ENCODE measurements around the gene MYO6.

DNA sequence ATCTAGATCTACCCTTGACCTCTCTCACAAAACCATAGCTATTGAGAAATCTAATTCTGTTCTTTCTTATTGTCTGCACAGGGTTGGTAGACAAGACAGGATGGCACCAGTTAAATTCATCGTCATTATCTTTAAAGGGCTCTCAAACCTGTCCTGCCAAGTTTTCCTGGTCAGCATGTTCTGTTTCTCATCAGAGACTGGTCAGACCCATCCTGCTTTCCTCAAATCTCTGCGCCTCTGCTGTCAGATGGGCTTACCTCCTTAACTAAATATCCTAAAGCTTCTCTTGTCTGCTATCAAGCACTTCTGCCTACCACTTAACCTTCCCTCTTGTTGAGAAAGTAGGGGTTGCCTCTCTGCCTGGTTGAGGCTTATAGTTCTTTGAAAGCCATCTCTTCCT, 125.2 kb downstream of the MYO6 start:
- TF ChIP-seq, protein P1, sequence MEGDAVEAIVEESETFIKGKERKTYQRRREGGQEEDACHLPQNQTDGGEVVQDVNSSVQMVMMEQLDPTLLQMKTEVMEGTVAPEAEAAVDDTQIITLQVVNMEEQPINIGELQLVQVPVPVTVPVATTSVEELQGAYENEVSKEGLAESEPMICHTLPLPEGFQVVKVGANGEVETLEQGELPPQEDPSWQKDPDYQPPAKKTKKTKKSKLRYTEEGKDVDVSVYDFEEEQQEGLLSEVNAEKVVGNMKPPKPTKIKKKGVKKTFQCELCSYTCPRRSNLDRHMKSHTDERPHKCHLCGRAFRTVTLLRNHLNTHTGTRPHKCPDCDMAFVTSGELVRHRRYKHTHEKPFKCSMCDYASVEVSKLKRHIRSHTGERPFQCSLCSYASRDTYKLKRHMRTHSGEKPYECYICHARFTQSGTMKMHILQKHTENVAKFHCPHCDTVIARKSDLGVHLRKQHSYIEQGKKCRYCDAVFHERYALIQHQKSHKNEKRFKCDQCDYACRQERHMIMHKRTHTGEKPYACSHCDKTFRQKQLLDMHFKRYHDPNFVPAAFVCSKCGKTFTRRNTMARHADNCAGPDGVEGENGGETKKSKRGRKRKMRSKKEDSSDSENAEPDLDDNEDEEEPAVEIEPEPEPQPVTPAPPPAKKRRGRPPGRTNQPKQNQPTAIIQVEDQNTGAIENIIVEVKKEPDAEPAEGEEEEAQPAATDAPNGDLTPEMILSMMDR (IDR thresholded peaks at IDR 0.05), result no peak
- no peak for TF ChIP-seq POLR2A (IDR thresholded peaks at IDR 0.05)

Measured in adrenal gland (tissue), 5 donors.